RWPE1 (cell line): ENCODE results near the gene DOHH.

Experiments
- CTCF ChIA-PET: fragments of 350-600 bp; sonication (Branson Sonifier 250); formaldehyde crosslinking; extraction: SDS; loops from one replicate; lab custom pipeline; 2021; lab: Yijun Ruan, JAX
- POLR2A ChIA-PET: fragments of 400-600 bp; formaldehyde crosslinking; extraction: SDS; loops from one replicate; lab custom pipeline; 2020; ENCODE audit warnings: antibody characterized with exemption; ENCODE audit not compliant: low non-redundant PET; lab: Yijun Ruan, JAX
- DNase-seq: peaks from one replicate; pipeline ENCODE4 v3.0.0; 2012; ENCODE audit warnings: low spot score
- H3K27ac ChIP-seq: fragments of 450-650 bp; 2 replicates; pipeline ENCODE4 v1.5.1; 2017
- CTCF ChIP-seq: fragments of 450-650 bp; conservative IDR thresholded peaks from 2 replicates; pipeline ENCODE4 v1.5.1; 2017; ENCODE audit warnings: low read depth, mild to moderate bottlenecking

The DOHH gene

GRCh38 chr19:3500429-3501101 is at the start of gene DOHH:
TSS of gene DOHH (minus strand) at chr19:3500674. CDS start at chr19:3496814, 3,860 bp downstream.
- peak within 1 kb of the TSS; percentile 88 for H3K27ac ChIP-seq
- no peak for TF ChIP-seq CTCF
- CTCF ChIA-PET: interaction anchor here (1.5 kb wide), 1 partner anchor 16 kb away, joined by 5 read pairs; no protein-coding TSS in a partner anchor
- peak; percentile 93 for DNase-seq
- POLR2A ChIA-PET: no interaction called here

- ChIA-PET POLR2A (no interaction called here), CTCF (no interaction called here)
- no peak for TF ChIP-seq CTCF
- peak overlapping the region; percentile 31 for H3K27ac ChIP-seq
- no peak for DNase-seq
Observed at GRCh38 chr19:3549816-3550215, 49.3 kb upstream of the DOHH start.

- ChIA-PET CTCF (no interaction called here), POLR2A (no interaction called here)
- no peak for DNase-seq
- TF ChIP-seq CTCF: no peak
- peak overlapping the region; percentile 31 for H3K27ac ChIP-seq
Observed at GRCh38 chr19:3548606-3549005, 48.1 kb upstream of the DOHH start.

GRCh38 chr19:3547767-3548282 is 47.4 kb upstream of the DOHH start:
- CTCF ChIA-PET: interaction anchor here (0.6 to 0.9 kb wide), 2 partner anchors 9 to 45 kb away, joined by 3 to 4 read pairs; no protein-coding TSS in a partner anchor
- no peak overlapping the region for H3K27ac ChIP-seq

GRCh38 chr19:3547301-3547731 is 46.8 kb upstream of the DOHH start:
- DNase-seq: no peak
- POLR2A ChIA-PET: no interaction called here
- TF ChIP-seq CTCF: peak; percentile 53
- CTCF ChIA-PET: interaction anchor here (0.6 to 0.9 kb wide), 2 partner anchors 9 to 45 kb away, joined by 3 to 4 read pairs; no protein-coding TSS in a partner anchor
- peak overlapping the region; percentile 64; the same call in 1 of the 2 replicates for H3K27ac ChIP-seq

More at GRCh38 chr19:3547767-3548282, 47.4 kb upstream of the DOHH start:
- POLR2A ChIA-PET: no interaction called here
- DNase-seq: no peak
- 0 out of 2 replicates have a peak, but pooled peaks have one; percentile 8 for TF ChIP-seq CTCF

- CTCF ChIA-PET: interaction anchor here (1.4 to 1.5 kb wide), 2 partner anchors 8 to 11 kb away, joined by 9 to 14 read pairs; partner anchors contain the start of gene MFSD12
- H3K27ac ChIP-seq: peak overlapping the region; percentile 64
- no peak for DNase-seq
- POLR2A ChIA-PET: no interaction called here
- no peak for TF ChIP-seq CTCF
Observed at GRCh38 chr19:3546119-3546518, 45.6 kb upstream of the DOHH start.
